A673 (cell line): Measurements from ENCODE around the gene FDX2. TPM values are rescaled to one million over a fixed set of nuclear protein-coding genes. Genes with fewer than 3 reads are reported as not detected.

ENCODE experiments used
- BruUV-seq: library from RNA; stranded (reverse); fragments of 400-500 nt; replicated peaks from 2 replicates; lab custom pipeline; 2021; lab: Mats Ljungman, UMichigan
- CTCF ChIA-PET: fragments of 300-600 bp; sonication (Branson Sonifier 250); formaldehyde crosslinking; loops from one replicate; lab custom pipeline; 2022; ENCODE audit warnings: antibody characterized with exemption; lab: Charles Lee
- POLR2A ChIA-PET: fragments of 300-600 bp; sonication (Branson Sonifier 250); formaldehyde crosslinking; loops from one replicate; lab custom pipeline; 2022; ENCODE audit warnings: antibody characterized with exemption; ENCODE audit not compliant: low non-redundant PET; lab: Charles Lee
- DNase-seq: peaks from one replicate; pipeline ENCODE4 v3.0.0-alpha.2; 2015; ENCODE audit warnings: low spot score
- H3K27ac ChIP-seq: fragments of 200-600 bp; sonication (generic); 2 replicates; pipeline ENCODE4 v1.5.1; 2016; ENCODE audit warnings: mixed run types, low read depth, mild to moderate bottlenecking, mixed read lengths, antibody characterized with exemption, low read length; ENCODE audit not compliant: poor library complexity, severe bottlenecking
- H3K27me3 ChIP-seq: fragments of 200-600 bp; sonication (generic); replicated peaks from 2 replicates; pipeline ENCODE4 v1.6.1; 2017; ENCODE audit warnings: mixed run types, low read depth, mild to moderate bottlenecking, mixed read lengths, antibody characterized with exemption, low read length; ENCODE audit not compliant: insufficient read depth, poor library complexity
- H3K36me3 ChIP-seq: fragments of 200-600 bp; sonication (generic); 2 replicates; pipeline ENCODE4 v1.6.1; 2016; ENCODE audit warnings: mixed run types, mild to moderate bottlenecking, mixed read lengths, antibody characterized with exemption, low read length; ENCODE audit not compliant: insufficient read depth, poor library complexity, severe bottlenecking
- H3K4me1 ChIP-seq: fragments of 200-600 bp; sonication (generic); 2 replicates; pipeline ENCODE4 v1.6.1; 2017; ENCODE audit warnings: mixed run types, mild to moderate bottlenecking, mixed read lengths, antibody characterized with exemption, low read length; ENCODE audit not compliant: insufficient read depth, poor library complexity, severe bottlenecking
- H3K4me3 ChIP-seq: fragments of 200-600 bp; sonication (generic); 2 replicates; pipeline ENCODE4 v1.5.1; 2016; ENCODE audit warnings: low read depth, mixed run types, mild to moderate bottlenecking, mixed read lengths, low read length; ENCODE audit not compliant: poor library complexity, severe bottlenecking
- H3K9me3 ChIP-seq: fragments of 200-600 bp; sonication (generic); 2 replicates; pipeline ENCODE4 v1.6.1; 2016; ENCODE audit warnings: mixed run types, low read depth, mild to moderate bottlenecking, mixed read lengths, antibody characterized with exemption, low read length; ENCODE audit not compliant: poor library complexity, severe bottlenecking
- EZH2 ChIP-seq: fragments of 200-600 bp; sonication (generic); IDR thresholded peaks from 2 replicates; pipeline ENCODE4 v1.6.1; 2017; ENCODE audit warnings: borderline replicate concordance, low read depth, mild to moderate bottlenecking, mixed read lengths, antibody characterized with exemption, low read length; ENCODE audit not compliant: poor library complexity, severe bottlenecking
- intact Hi-C: fragments of 100-400 bp; cut with micrococcal nuclease; formaldehyde crosslinking; loops from one replicate; pipeline ENCODE4 v1.10.0; 2022; ENCODE audit not compliant: unreplicated experiment
- total RNA-seq: library from RNA; stranded (reverse); gene quantifications from 2 replicates; pipeline ENCODE4 v1.2.3, GENCODE V29; 2021
- TF ChIP-seq, protein P1 (sequence below): fragments of 300-800, 200-600 bp; sonication (generic); conservative IDR thresholded peaks from 2 replicates; pipeline ENCODE4 v1.5.1; 2017; ENCODE audit warnings: low read depth, mild to moderate bottlenecking, antibody characterized with exemption, low read length, moderate library complexity, mixed read lengths

FDX2 gene
- total RNA-seq, 1 experiment from 2014 or later, result 29.9 TPM

DNA sequence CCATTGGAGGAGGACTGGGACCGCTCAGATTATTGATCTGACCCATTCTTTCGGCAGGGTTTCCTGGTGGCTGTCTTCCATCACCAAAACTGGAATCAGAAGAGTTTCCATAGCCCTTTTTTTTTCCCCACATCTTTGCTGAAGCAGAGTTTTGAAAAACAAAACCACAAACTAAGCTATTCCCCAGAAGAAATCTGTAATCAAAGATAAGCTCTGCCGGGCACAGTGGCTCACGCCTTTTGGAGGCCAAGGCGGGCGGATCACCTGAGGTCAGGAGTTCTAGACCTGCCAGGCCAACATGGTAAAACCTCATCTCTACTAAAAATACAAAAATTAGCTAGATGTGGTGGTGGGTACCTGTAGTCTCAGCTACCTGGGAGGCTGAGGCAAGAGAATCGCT is 49.1 kb downstream of the FDX2 start:
- intact Hi-C loops, result no loop called here
- no peak for TF ChIP-seq EZH2
- TF ChIP-seq, protein P1, sequence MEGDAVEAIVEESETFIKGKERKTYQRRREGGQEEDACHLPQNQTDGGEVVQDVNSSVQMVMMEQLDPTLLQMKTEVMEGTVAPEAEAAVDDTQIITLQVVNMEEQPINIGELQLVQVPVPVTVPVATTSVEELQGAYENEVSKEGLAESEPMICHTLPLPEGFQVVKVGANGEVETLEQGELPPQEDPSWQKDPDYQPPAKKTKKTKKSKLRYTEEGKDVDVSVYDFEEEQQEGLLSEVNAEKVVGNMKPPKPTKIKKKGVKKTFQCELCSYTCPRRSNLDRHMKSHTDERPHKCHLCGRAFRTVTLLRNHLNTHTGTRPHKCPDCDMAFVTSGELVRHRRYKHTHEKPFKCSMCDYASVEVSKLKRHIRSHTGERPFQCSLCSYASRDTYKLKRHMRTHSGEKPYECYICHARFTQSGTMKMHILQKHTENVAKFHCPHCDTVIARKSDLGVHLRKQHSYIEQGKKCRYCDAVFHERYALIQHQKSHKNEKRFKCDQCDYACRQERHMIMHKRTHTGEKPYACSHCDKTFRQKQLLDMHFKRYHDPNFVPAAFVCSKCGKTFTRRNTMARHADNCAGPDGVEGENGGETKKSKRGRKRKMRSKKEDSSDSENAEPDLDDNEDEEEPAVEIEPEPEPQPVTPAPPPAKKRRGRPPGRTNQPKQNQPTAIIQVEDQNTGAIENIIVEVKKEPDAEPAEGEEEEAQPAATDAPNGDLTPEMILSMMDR, result no peak
- H3K4me1 ChIP-seq, result peaks cover 6% of the 10 kb centered on the region
- H3K4me3 ChIP-seq, result no peak overlapping the region
- no peaks in the 10 kb centered on the region for H3K27me3 ChIP-seq
- no TSS peak for BruUV-seq
- no peak overlapping the region for H3K27ac ChIP-seq
- H3K9me3 ChIP-seq, result no peaks in the 10 kb centered on the region
- H3K36me3 ChIP-seq, result no peaks in the 10 kb centered on the region
- ChIA-PET POLR2A (interaction anchor here (0.6 kb wide), 1 partner anchor 57 kb away, joined by 7 read pairs; no protein-coding TSS in a partner anchor), CTCF (interaction anchor here (1.0 kb wide), 1 partner anchor 122 kb away, joined by 8 read pairs; no protein-coding TSS in a partner anchor)
- no peak for DNase-seq

DNA sequence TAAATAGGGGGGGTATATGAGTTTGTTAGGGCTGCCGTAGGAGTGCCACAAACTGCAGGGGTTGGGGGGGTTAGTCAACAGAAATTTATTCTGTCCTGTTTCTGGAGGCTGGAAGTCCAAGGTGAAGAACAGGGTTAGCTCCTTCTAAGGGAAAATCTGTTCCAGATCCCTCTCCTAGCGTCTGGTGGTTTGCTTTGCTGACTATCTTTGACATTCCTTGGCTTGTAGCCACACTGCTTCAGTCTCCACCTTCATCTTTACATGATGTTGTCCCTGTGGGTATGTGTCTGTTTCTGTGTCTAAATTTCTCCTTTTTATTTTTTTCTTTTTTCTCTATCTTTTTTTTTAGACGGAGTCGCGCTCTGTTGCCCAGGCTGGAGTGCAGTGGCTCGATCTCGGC is 53.0 kb downstream of the FDX2 start:
- Histone ChIP-seq H3K36me3 (peaks cover 11% of the 10 kb centered on the region), H3K27me3 (no peaks in the 10 kb centered on the region), H3K4me3 (no peak overlapping the region), H3K27ac (no peak overlapping the region), H3K9me3 (no peaks in the 10 kb centered on the region), H3K4me1 (no peaks in the 10 kb centered on the region)
- TF ChIP-seq, protein P1, result no peak
- TF ChIP-seq EZH2, result no peak
- no peak for DNase-seq
- ChIA-PET POLR2A (no interaction called here), CTCF (interaction anchor here (0.6 to 0.7 kb wide), 2 partner anchors 11 to 143 kb away, joined by 3 to 9 read pairs; no protein-coding TSS in a partner anchor)
- intact Hi-C loops, result no loop called here
- BruUV-seq, result no TSS peak

DNA sequence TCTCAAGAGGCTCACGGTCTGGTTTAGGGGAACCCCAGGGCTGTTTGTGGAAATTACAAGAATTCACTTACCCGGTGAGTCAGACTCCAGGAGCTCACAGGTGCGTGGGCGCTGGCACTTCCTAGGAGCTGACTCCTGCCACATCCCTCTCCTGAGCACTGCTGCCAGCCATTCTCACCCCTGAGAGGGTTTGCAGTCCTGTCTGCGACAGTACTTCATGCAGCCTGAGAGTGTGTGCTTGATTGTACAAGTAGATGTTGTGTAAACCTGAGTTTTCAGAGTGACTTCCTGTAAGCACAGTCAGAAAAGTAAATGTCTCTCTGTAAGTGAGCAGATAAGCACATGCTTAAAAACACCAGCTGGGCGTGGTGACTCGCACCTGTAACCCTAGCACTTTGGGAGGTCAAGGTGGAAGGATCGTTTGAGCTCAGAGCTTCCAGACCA is 55.7 kb downstream of the FDX2 start:
- POLR2A ChIA-PET, result interaction anchor here (1.3 kb wide), 1 partner anchor 129 kb away, joined by 11 read pairs; no protein-coding TSS in a partner anchor
- Histone ChIP-seq H3K9me3 (no peaks in the 10 kb centered on the region), H3K27ac (no peak overlapping the region), H3K36me3 (peaks cover 15% of the 10 kb centered on the region), H3K4me3 (no peak overlapping the region), H3K27me3 (no peaks in the 10 kb centered on the region), H3K4me1 (no peaks in the 10 kb centered on the region)
- TF ChIP-seq EZH2, result no peak
- intact Hi-C loops, result no loop called here
- CTCF ChIA-PET, result interaction anchor here (0.7 to 2.6 kb wide), 4 partner anchors 9 to 164 kb away, joined by 3 to 38 read pairs (median 12); partner anchors contain the start of gene ICAM1
- no peak for DNase-seq
- BruUV-seq, result no TSS peak

Other genes starting within 250 kb of the FDX2 start
- gene SHFL, start 229.7 kb downstream of the FDX2 start, total RNA-seq, result 15.2 and 17.3 TPM in 2 replicates
- gene ANGPTL6, start 213.3 kb downstream of the FDX2 start, total RNA-seq, result not detected in 2 replicates
- gene PPAN, start 209.7 kb downstream of the FDX2 start, total RNA-seq, result 116 and 132 TPM in 2 replicates
- 32.2 and 39.4 TPM in 2 replicates for gene P2RY11, start 204.3 kb downstream of the FDX2 start, total RNA-seq
- 260 and 266 TPM in 2 replicates for gene EIF3G, start 196.1 kb downstream of the FDX2 start, total RNA-seq
- gene DNMT1, start 121.1 kb downstream of the FDX2 start, total RNA-seq, result 371 and 383 TPM in 2 replicates
- gene S1PR2, start 84.7 kb downstream of the FDX2 start, total RNA-seq, result 8.4 and 10.0 TPM in 2 replicates
- gene MRPL4, start 63.8 kb downstream of the FDX2 start, total RNA-seq, result 107 and 112 TPM in 2 replicates
- 1.7 and 2.2 TPM in 2 replicates for gene ICAM1, start 44.9 kb downstream of the FDX2 start, total RNA-seq
- 0.58 and 1.5 TPM in 2 replicates for gene ICAM4, start 29.1 kb downstream of the FDX2 start, total RNA-seq
- gene ICAM5, start 26.1 kb downstream of the FDX2 start, total RNA-seq, result 4.6 and 6.9 TPM in 2 replicates
- gene ZGLP1, start 6.2 kb downstream of the FDX2 start, total RNA-seq, result 7.2 TPM in 2 replicates
- 84.6 and 87.7 TPM in 2 replicates for gene RAVER1, start 17.5 kb upstream of the FDX2 start, total RNA-seq
- 2.6 and 3.2 TPM in 2 replicates for gene ICAM3, start 23.6 kb upstream of the FDX2 start, total RNA-seq
- gene TYK2, start 64.6 kb upstream of the FDX2 start, total RNA-seq, result 118 and 121 TPM in 2 replicates
- gene CDC37, start 87.5 kb upstream of the FDX2 start, total RNA-seq, result 272 and 288 TPM in 2 replicates
- 32.5 and 40.1 TPM in 2 replicates for gene PDE4A, start 104.5 kb upstream of the FDX2 start, total RNA-seq
- gene KEAP1, start 187.3 kb upstream of the FDX2 start, total RNA-seq, result 112 TPM in 2 replicates
- 0.41 and 1.1 TPM in 2 replicates for gene S1PR5, start 201.4 kb upstream of the FDX2 start, total RNA-seq
- 52.1 and 57.1 TPM in 2 replicates for gene ATG4D, start 227.9 kb upstream of the FDX2 start, total RNA-seq
- gene KRI1, start 250.0 kb upstream of the FDX2 start, total RNA-seq, result 45.2 and 47.8 TPM in 2 replicates